Measurements from ENCODE around the gene LIPC. TPM values are rescaled to one million over a fixed set of nuclear protein-coding genes. Genes with fewer than 3 reads are reported as not detected.

Gene LIPC
- total RNA-seq, 2 experiments from 2014 or later, result 0.61 to 1.2 TPM

DNA sequence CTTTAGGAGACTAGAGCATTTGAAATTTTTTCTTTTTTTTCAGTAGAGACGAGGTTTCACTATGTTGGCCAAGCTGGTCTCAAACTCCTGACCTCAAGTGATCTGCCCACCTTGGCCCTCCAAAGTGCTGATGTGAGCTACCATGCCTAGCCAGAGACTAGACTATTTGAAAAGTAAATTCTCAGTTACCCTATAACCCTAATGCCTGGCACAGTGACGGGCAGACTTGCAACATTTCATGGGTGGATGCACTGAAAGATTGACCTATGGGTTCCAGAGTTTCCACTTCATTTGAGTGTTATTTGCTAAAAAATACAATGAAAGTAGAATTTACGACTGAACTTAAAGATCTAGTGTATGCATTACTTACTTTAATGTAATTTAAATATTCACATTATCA is 45.7 kb upstream of the LIPC start:
- no peaks in the 10 kb centered on the region for H3K4me1 Mint-ChIP-seq (ENCODE audit: low read depth)
- no peaks in the 10 kb centered on the region for H3K36me3 Mint-ChIP-seq (ENCODE audit: low read depth)
- H3K4me3 Mint-ChIP-seq, result no peak overlapping the region
- DNase-seq, result no peak
- H3K36me3 ChIP-seq (ENCODE audit: insufficient read depth, low read length), result no peaks in the 10 kb centered on the region
- TF ChIP-seq, protein P1, sequence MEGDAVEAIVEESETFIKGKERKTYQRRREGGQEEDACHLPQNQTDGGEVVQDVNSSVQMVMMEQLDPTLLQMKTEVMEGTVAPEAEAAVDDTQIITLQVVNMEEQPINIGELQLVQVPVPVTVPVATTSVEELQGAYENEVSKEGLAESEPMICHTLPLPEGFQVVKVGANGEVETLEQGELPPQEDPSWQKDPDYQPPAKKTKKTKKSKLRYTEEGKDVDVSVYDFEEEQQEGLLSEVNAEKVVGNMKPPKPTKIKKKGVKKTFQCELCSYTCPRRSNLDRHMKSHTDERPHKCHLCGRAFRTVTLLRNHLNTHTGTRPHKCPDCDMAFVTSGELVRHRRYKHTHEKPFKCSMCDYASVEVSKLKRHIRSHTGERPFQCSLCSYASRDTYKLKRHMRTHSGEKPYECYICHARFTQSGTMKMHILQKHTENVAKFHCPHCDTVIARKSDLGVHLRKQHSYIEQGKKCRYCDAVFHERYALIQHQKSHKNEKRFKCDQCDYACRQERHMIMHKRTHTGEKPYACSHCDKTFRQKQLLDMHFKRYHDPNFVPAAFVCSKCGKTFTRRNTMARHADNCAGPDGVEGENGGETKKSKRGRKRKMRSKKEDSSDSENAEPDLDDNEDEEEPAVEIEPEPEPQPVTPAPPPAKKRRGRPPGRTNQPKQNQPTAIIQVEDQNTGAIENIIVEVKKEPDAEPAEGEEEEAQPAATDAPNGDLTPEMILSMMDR (IDR thresholded peaks at IDR 0.05), result no peak
- H3K4me3 ChIP-seq (ENCODE audit: low read length), result no peak overlapping the region
- no peak overlapping the region for H3K27ac Mint-ChIP-seq
- no peaks in the 10 kb centered on the region for H3K27me3 Mint-ChIP-seq
- no peak for ATAC-seq (ENCODE audit: poor library complexity)
- POLR2A ChIA-PET, result no interaction called here
- no peaks in the 10 kb centered on the region for H3K27me3 ChIP-seq (ENCODE audit: control insufficient read depth in 1 of 2, insufficient read depth in 2 of 2, low read length in 2 of 2)
- CTCF ChIA-PET, result no interaction called here
- no peak overlapping the region for H3K27ac ChIP-seq (ENCODE audit: low read depth in 1 of 2, low read length in 2 of 2)
- peaks cover 0 to 4% of the 10 kb centered on the region in 2 experiments for H3K9me3 ChIP-seq (ENCODE audit: control insufficient read depth in 1 of 2, insufficient read depth in 1 of 2, low read length in 2 of 2)
- intact Hi-C loops (cut with DNase I, micrococcal nuclease), result no loop called here
- H3K9me3 Mint-ChIP-seq, result no peaks in the 10 kb centered on the region
- no peaks in the 10 kb centered on the region for H3K4me1 ChIP-seq (ENCODE audit: insufficient read depth, low read length)

DNA sequence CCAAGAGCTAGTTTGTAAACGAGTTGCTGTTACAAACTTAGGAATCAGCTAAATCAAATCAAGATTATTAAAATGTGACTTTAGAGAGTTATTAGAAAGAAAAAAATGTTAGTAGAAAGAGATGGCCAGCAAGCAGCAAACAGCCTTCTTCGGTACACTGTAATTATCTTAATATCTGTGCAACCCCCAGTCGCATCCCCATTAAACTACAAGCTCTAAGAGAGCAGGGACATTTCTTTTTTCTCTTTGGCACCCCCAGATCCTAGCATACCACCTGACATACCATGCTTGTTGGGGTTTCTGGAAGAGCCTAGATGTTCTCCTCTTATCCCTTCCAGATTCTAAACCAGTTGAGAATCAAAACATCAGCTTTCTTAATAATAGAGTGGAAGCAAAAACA is 45.1 kb upstream of the LIPC start:
- no peak overlapping the region for H3K4me3 ChIP-seq (ENCODE audit: low read length)
- no peaks in the 10 kb centered on the region for H3K36me3 ChIP-seq (ENCODE audit: insufficient read depth, low read length)
- H3K27ac ChIP-seq (ENCODE audit: low read depth in 1 of 2, low read length in 2 of 2), result no peak overlapping the region
- H3K4me1 ChIP-seq (ENCODE audit: insufficient read depth, low read length), result no peaks in the 10 kb centered on the region
- Mint-ChIP-seq H3K27ac (no peak overlapping the region), H3K4me3 (no peak overlapping the region), H3K4me1 (ENCODE audit: low read depth) (no peaks in the 10 kb centered on the region), H3K36me3 (ENCODE audit: low read depth) (no peaks in the 10 kb centered on the region), H3K9me3 (no peaks in the 10 kb centered on the region), H3K27me3 (no peaks in the 10 kb centered on the region)
- ChIA-PET CTCF (no interaction called here), POLR2A (no interaction called here)
- ATAC-seq (ENCODE audit: poor library complexity), result no peak
- H3K9me3 ChIP-seq (ENCODE audit: control insufficient read depth in 1 of 2, insufficient read depth in 1 of 2, low read length in 2 of 2), result peaks cover 0 to 4% of the 10 kb centered on the region in 2 experiments
- no peak for DNase-seq
- intact Hi-C loops (cut with DNase I, micrococcal nuclease), result no loop called here
- H3K27me3 ChIP-seq (ENCODE audit: control insufficient read depth in 1 of 2, insufficient read depth in 2 of 2, low read length in 2 of 2), result no peaks in the 10 kb centered on the region
- TF ChIP-seq, protein P1 (IDR thresholded peaks at IDR 0.05), result no peak

DNA sequence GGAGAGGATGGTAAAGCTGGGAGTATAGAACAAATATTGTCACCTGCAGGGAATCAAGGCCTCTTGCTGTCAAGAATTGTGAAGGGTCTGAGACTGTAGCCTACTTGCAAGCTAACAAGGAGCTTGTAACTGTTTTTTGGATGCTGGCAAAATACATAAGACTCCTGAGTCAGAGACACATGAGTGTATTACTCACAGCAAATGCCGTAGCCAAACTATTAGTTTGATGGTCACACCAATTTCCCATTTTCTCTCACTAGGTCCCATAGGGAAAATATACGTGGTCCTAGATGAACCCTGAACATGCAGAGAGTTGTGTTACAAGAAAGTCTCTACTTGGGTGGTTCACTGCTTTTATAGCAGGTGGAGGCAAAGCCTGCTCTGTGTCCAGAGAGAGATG is 44.7 kb upstream of the LIPC start:
- CTCF ChIA-PET, result no interaction called here
- H3K36me3 Mint-ChIP-seq (ENCODE audit: low read depth), result no peaks in the 10 kb centered on the region

More for the DNA sequence above, 44.7 kb upstream of the LIPC start:
- H3K9me3 Mint-ChIP-seq, result no peaks in the 10 kb centered on the region
- H3K36me3 ChIP-seq (ENCODE audit: insufficient read depth, low read length), result no peaks in the 10 kb centered on the region
- H3K4me1 Mint-ChIP-seq (ENCODE audit: low read depth), result no peaks in the 10 kb centered on the region
- POLR2A ChIA-PET, result no interaction called here
- no peak overlapping the region for H3K27ac ChIP-seq (ENCODE audit: low read depth in 1 of 2, low read length in 2 of 2)
- DNase-seq (no peak), ATAC-seq (ENCODE audit: poor library complexity) (no peak)
- H3K27ac Mint-ChIP-seq, result no peak overlapping the region
- H3K27me3 ChIP-seq (ENCODE audit: control insufficient read depth in 1 of 2, insufficient read depth in 2 of 2, low read length in 2 of 2), result no peaks in the 10 kb centered on the region
- H3K4me3 ChIP-seq (ENCODE audit: low read length), result no peak overlapping the region
- TF ChIP-seq, protein P1 (IDR thresholded peaks at IDR 0.05), result no peak
- peaks cover 0 to 4% of the 10 kb centered on the region in 2 experiments for H3K9me3 ChIP-seq (ENCODE audit: control insufficient read depth in 1 of 2, insufficient read depth in 1 of 2, low read length in 2 of 2)
- H3K4me3 Mint-ChIP-seq, result no peak overlapping the region
- H3K27me3 Mint-ChIP-seq, result no peaks in the 10 kb centered on the region
- intact Hi-C loops (cut with DNase I, micrococcal nuclease), result no loop called here
- H3K4me1 ChIP-seq (ENCODE audit: insufficient read depth, low read length), result no peaks in the 10 kb centered on the region
